ENCODE results near the gene EIF4G3.
"Not testable (repeated sequence)": the region's sequence is repeated elsewhere in the genome, so short reads cannot be mapped to it uniquely, and the experiment has no call there.

Gene EIF4G3

DNA sequence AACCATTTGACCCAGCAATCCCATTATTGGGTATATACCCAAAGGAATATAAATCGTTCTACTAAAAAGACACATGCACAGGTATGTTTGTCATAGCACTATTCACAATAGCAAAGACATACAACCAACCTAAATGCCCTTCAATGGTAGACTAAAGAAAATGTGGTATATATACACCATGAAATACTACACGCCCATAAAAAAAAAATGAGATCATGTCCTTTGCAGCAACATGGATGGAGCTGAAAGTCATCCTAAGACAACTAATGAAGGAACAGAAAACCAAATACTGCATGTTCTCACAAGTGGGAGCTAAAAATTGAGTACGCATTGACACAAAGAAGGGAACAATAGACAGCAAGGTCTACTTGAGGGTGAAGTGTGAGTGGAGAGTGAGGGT is 72.0 kb downstream of the EIF4G3 start:
- Histone ChIP-seq H3K27me3 (ENCODE audit: low read depth, low read length) (no peaks in the 10 kb centered on the region), H3K4me1 (ENCODE audit: control insufficient read depth in 1 of 2, insufficient read depth in 2 of 2, low read length in 2 of 2) (no peaks in the 10 kb centered on the region), H3K36me3 (ENCODE audit: control insufficient read depth in 1 of 2, insufficient read depth in 2 of 2, low read length in 2 of 2) (peaks cover 0 to 10% of the 10 kb centered on the region in 2 donors), H3K9me3 (ENCODE audit: control insufficient read depth in 1 of 2, low read length in 2 of 2) (no peaks in the 10 kb centered on the region), H3K4me3 (ENCODE audit: low read depth in 1 of 2, low read length in 2 of 2) (no peak overlapping the region), H3K27ac (ENCODE audit: low read length) (no peak overlapping the region)

DNA sequence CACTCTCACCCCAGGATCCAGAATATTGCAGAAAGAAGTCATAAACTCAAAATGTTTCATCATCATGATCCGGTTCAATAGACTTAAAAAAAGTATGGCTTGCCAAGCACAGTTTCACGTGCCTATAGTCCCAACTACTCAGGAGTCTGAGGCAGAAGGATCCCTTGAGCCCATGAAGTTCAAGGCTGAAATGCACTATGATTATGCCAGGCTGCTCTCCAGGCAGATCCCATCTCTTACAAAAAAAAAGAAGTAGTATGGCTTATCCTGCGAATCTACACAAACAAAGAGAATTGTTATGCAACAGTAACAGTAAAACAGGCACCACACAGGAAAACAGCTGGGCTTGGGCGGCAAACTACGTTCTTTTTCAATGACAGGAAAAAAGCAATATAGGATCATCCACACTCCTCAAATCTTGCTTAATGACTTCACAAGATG is 76.2 kb downstream of the EIF4G3 start:
- H3K4me1 ChIP-seq (ENCODE audit: control insufficient read depth in 1 of 2, insufficient read depth in 2 of 2, low read length in 2 of 2) = no peaks in the 10 kb centered on the region
- H3K36me3 ChIP-seq (ENCODE audit: control insufficient read depth in 1 of 2, insufficient read depth in 2 of 2, low read length in 2 of 2) = peaks cover 0 to 10% of the 10 kb centered on the region in 2 donors
- H3K4me3 ChIP-seq (ENCODE audit: low read depth in 1 of 2, low read length in 2 of 2) = no peak overlapping the region
- H3K27ac ChIP-seq (ENCODE audit: low read length) = no peak overlapping the region
- no peaks in the 10 kb centered on the region for H3K27me3 ChIP-seq (ENCODE audit: low read depth, low read length)
- H3K9me3 ChIP-seq (ENCODE audit: control insufficient read depth in 1 of 2, low read length in 2 of 2) = no peaks in the 10 kb centered on the region

DNA sequence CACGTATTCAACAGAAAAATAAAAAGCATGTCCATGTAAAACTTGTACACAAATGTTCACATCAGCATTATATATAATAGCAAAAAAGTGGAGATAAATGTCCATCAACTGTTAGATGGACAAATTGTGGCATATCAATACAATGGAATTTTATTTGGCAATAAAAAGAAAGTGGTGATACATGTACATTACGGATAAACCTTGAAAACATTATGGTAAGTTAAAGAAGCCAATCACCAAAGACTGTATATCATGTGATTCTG is 76.9 kb downstream of the EIF4G3 start:
- Histone ChIP-seq H3K36me3 (ENCODE audit: control insufficient read depth in 1 of 2, insufficient read depth in 2 of 2, low read length in 2 of 2) (peaks cover 0 to 10% of the 10 kb centered on the region in 2 donors), H3K27ac (ENCODE audit: low read length) (no peak overlapping the region)

DNA sequence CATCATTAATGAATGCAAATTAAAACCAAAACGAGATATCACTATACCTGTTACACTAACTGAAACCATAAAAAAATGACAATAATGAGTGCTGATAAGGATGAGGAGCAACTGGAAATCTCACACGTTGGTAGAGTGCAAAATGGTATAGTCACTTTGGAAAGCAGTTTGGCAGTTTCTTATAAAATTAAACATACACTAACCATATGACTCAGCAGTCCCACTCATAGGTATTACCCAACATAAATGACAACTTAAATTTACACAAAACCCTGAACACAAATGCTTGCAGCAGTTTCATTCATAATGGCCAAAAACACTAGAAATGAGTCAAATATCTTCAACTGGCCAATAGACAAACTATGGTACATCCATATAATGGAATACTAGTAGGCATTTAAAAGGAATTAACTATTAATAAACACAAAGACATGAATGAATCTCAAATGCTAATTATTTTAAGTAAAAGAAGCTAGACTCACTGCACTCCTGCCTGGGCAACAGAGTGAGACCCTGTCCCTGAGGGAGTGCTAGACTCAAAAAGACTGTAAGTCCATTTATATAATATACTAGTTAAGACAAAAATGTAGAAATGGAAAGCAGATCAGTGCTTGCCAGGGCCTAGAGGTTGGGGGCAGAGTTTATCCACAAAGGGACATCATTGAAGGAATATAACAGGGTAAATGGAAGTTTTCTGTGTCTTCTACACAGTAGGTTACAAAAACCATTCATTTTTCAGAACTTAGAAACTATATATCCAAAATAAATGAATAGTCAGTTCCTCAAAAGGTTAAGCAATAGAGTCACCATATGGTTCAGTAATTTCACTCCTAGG is 77.4 kb downstream of the EIF4G3 start:
- no peaks in the 10 kb centered on the region for H3K9me3 ChIP-seq (ENCODE audit: control insufficient read depth in 1 of 2, low read length in 2 of 2)
- H3K4me3 ChIP-seq (ENCODE audit: low read depth in 1 of 2, low read length in 2 of 2) = no peak overlapping the region
- H3K27ac ChIP-seq (ENCODE audit: low read length) = no peak overlapping the region

More for the DNA sequence above, 76.9 kb downstream of the EIF4G3 start:
- Histone ChIP-seq H3K27me3 (ENCODE audit: low read depth, low read length) (no peaks in the 10 kb centered on the region), H3K4me1 (ENCODE audit: control insufficient read depth in 1 of 2, insufficient read depth in 2 of 2, low read length in 2 of 2) (no peaks in the 10 kb centered on the region), H3K9me3 (ENCODE audit: control insufficient read depth in 1 of 2, low read length in 2 of 2) (no peaks in the 10 kb centered on the region), H3K4me3 (ENCODE audit: low read depth in 1 of 2, low read length in 2 of 2) (no peak overlapping the region)

DNA sequence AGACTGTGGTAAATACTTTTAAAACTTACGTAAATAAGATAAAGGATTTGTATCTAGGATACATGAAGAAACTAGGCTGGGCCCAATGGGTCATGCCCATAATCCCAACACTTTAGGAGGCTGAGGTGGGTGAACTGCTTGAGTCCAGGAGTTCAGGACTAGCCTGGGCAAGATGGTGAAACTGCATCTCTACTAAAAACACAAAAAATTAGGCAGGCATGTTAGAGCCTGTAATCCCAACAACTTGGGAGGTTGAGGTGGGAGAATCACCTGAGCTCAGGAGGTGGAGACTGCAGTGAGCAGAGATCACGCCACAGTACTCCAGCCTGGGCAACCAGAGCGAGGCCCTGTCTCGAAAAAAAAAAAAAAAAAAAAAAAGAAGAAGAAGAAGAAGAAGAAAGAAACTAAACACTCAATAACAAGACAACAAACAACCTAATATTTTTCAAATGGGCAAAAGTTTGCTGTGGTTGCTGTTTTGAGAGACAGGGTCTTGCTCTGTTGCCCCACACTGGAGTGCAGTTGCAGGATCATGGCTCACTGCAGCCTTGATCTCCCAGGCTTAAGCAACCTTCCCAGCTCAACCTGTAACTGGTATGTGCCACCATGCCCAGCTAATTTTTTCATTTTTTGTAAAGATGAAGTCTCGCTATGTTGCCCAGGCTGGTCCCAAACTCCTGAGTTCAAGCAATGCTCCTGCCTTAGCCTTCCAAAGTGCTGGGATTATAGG is 78.3 kb downstream of the EIF4G3 start:
- H3K27ac ChIP-seq (ENCODE audit: low read length) = no peak overlapping the region
- H3K9me3 ChIP-seq (ENCODE audit: control insufficient read depth in 1 of 2, low read length in 2 of 2) = no peaks in the 10 kb centered on the region
- H3K36me3 ChIP-seq (ENCODE audit: control insufficient read depth in 1 of 2, insufficient read depth in 2 of 2, low read length in 2 of 2) = no peaks in the 10 kb centered on the region
- no peaks in the 10 kb centered on the region for H3K4me1 ChIP-seq (ENCODE audit: control insufficient read depth in 1 of 2, insufficient read depth in 2 of 2, low read length in 2 of 2)
- no peaks in the 10 kb centered on the region for H3K27me3 ChIP-seq (ENCODE audit: low read depth, low read length)
- H3K4me3 ChIP-seq (ENCODE audit: low read depth in 1 of 2, low read length in 2 of 2) = no peak overlapping the region

More for the DNA sequence above, 77.4 kb downstream of the EIF4G3 start:
- no peaks in the 10 kb centered on the region for H3K4me1 ChIP-seq (ENCODE audit: control insufficient read depth in 1 of 2, insufficient read depth in 2 of 2, low read length in 2 of 2)
- H3K36me3 ChIP-seq (ENCODE audit: control insufficient read depth in 1 of 2, insufficient read depth in 2 of 2, low read length in 2 of 2) = peaks cover 0 to 6% of the 10 kb centered on the region in 2 donors
- no peaks in the 10 kb centered on the region for H3K27me3 ChIP-seq (ENCODE audit: low read depth, low read length)

DNA sequence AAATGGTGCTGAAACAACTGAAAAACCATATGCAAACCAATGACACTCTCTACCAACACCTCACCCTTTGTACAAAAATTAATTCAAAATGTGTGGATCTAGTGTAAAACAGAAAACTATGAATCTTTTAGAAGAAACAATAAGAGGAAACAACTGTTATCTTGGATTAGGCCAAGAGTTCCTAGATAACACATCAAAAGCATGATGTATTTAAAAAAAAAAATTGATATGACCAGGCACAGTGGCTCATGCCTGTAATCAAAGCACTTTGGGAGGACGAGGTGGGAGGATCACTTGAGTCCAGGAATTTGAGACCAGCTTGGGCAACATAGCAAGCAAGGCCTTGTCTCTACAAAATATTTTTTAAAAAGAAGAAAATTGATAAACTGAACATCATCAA is 79.0 kb downstream of the EIF4G3 start:
- H3K27ac ChIP-seq (ENCODE audit: low read length) = no peak overlapping the region
- H3K27me3 ChIP-seq (ENCODE audit: low read depth, low read length) = no peaks in the 10 kb centered on the region
- H3K9me3 ChIP-seq (ENCODE audit: control insufficient read depth in 1 of 2, low read length in 2 of 2) = no peaks in the 10 kb centered on the region
- no peaks in the 10 kb centered on the region for H3K36me3 ChIP-seq (ENCODE audit: control insufficient read depth in 1 of 2, insufficient read depth in 2 of 2, low read length in 2 of 2)
- no peaks in the 10 kb centered on the region for H3K4me1 ChIP-seq (ENCODE audit: control insufficient read depth in 1 of 2, insufficient read depth in 2 of 2, low read length in 2 of 2)
- H3K4me3 ChIP-seq (ENCODE audit: low read depth in 1 of 2, low read length in 2 of 2) = no peak overlapping the region

DNA sequence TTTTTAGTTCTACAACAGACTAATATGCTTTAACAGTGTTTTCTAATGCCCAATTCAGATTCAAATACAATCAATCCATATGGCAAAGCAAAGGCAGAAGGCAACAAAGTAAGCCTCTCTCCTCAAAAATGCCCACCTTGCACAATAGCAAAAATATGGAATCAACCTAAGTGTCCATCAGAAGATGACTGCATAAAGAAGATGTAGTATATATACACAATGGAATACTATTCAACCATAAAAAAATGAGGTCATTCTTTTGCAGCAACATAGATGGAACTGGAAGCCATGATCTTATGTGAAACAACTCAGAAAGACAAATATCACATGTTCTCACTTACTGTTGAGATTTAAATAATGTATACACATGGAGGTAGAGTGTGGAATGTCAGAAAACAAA is 80.7 kb downstream of the EIF4G3 start:
- no peak overlapping the region for H3K27ac ChIP-seq (ENCODE audit: low read length)
- no peak overlapping the region for H3K4me3 ChIP-seq (ENCODE audit: low read depth in 1 of 2, low read length in 2 of 2)
- H3K4me1 ChIP-seq (ENCODE audit: control insufficient read depth in 1 of 2, insufficient read depth in 2 of 2, low read length in 2 of 2) = no peaks in the 10 kb centered on the region
- no peaks in the 10 kb centered on the region for H3K9me3 ChIP-seq (ENCODE audit: control insufficient read depth in 1 of 2, low read length in 2 of 2)
- H3K27me3 ChIP-seq (ENCODE audit: low read depth, low read length) = no peaks in the 10 kb centered on the region
- H3K36me3 ChIP-seq (ENCODE audit: control insufficient read depth in 1 of 2, insufficient read depth in 2 of 2, low read length in 2 of 2) = no peaks in the 10 kb centered on the region

DNA sequence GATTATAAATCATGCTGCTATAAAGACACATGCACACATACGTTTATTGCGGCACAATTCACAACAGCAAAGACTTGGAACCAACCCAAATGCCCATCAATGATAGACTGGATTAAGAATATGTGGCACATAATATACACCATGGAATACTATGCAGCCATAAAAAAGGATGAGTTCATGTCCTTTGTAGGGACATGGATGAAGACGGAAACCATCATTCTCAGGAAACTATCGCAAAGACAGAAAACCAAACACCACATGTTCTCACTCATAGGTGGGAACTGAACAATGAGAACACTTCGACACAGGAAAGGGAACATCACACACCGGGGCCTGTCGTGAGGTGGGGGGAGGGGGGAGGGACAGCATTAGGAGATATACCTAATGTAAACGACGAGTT is 82.4 kb downstream of the EIF4G3 start:
- not testable (repeated sequence) for H3K36me3 ChIP-seq (ENCODE audit: control insufficient read depth in 1 of 2, insufficient read depth in 2 of 2, low read length in 2 of 2); H3K9me3 ChIP-seq (ENCODE audit: control insufficient read depth in 1 of 2, low read length in 2 of 2); H3K27ac ChIP-seq (ENCODE audit: low read length); H3K4me3 ChIP-seq (ENCODE audit: low read depth in 1 of 2, low read length in 2 of 2); H3K27me3 ChIP-seq (ENCODE audit: low read depth, low read length); H3K4me1 ChIP-seq (ENCODE audit: control insufficient read depth in 1 of 2, insufficient read depth in 2 of 2, low read length in 2 of 2)

DNA sequence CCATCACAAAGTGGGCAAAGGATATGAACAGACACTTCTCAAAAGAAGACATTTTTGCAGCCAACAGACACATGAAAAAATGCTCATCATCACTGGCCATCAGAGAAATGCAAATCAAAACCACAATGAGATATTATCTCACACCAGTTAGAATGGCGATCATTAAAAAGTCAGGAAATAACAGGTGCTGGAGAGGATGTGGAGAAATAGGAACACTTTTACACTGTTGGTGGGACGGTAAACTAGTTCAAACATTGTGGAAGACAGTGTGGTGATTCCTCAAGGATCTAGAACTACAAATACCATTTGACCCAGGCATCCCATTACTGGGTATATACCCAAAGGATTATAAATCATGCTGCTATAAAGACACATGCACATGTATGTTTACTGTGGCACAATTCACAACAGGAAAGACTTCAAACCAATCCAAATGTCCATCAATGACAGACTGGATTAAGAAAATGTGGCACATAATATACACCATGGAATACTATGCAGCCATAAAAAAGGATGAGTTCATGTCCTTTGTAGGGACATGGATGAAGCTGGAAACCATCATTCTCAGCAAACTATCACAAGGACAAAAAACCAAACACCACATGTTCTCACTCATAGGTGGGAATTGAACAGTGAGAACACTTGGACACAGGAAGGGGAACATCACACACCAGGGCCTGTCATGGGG is 83.3 kb downstream of the EIF4G3 start:
- H3K27ac ChIP-seq (ENCODE audit: low read length); H3K4me1 ChIP-seq (ENCODE audit: control insufficient read depth in 1 of 2, insufficient read depth in 2 of 2, low read length in 2 of 2); H3K36me3 ChIP-seq (ENCODE audit: control insufficient read depth in 1 of 2, insufficient read depth in 2 of 2, low read length in 2 of 2); H3K9me3 ChIP-seq (ENCODE audit: control insufficient read depth in 1 of 2, low read length in 2 of 2); H3K27me3 ChIP-seq (ENCODE audit: low read depth, low read length); H3K4me3 ChIP-seq (ENCODE audit: low read depth in 1 of 2, low read length in 2 of 2): not testable (repeated sequence)

DNA sequence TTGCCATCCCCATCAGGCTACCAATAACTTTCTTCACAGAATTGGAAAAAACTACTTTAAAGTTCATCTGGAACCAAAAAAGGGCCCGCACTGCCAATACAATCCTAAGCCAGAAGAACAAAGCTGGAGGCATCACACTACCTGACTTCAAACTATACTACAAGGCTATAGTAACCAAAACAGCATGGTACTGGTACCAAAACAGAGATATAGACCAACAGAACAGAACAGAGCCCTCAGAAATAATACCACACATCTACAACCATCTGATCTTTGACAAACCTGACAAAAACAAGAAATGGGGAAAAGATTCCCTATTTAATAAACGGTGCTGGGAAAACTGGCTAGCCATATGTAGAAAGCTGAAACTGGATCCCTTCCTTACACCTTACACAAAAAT is 84.2 kb downstream of the EIF4G3 start:
- not testable (repeated sequence) for H3K27ac ChIP-seq (ENCODE audit: low read length); H3K36me3 ChIP-seq (ENCODE audit: control insufficient read depth in 1 of 2, insufficient read depth in 2 of 2, low read length in 2 of 2); H3K27me3 ChIP-seq (ENCODE audit: low read depth, low read length); H3K4me3 ChIP-seq (ENCODE audit: low read depth in 1 of 2, low read length in 2 of 2); H3K9me3 ChIP-seq (ENCODE audit: control insufficient read depth in 1 of 2, low read length in 2 of 2); H3K4me1 ChIP-seq (ENCODE audit: control insufficient read depth in 1 of 2, insufficient read depth in 2 of 2, low read length in 2 of 2)

DNA sequence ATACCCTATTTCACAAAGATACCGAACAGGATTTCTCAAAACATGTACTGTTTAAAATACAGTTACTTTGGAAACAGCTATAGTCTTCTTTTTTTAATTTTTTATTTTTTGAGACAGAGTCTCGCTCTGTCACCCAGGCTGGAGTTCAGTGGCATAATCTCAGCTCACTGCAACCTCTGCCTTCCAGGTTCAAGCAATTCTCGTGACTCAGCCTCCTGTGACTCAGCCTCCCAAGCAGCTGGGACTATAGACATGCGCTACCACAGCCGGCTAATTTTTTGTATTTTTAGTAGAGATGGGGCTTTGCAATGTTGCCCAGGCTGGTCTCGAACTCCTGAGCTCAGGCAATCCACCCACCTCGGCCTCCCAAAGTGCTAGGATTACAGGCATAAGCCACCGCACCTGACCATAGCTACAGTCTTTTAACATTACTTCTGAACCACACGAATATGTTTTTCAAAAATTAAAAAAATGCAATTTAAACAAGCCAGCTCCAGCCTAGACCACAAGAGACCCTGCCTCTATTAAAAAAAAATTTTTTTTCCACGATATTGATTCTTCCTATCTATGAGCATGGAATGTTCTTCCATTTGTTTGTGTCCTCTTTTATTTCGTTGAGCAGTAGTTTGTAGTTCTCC is 85.5 kb downstream of the EIF4G3 start:
- not testable (repeated sequence) for H3K9me3 ChIP-seq (ENCODE audit: control insufficient read depth in 1 of 2, low read length in 2 of 2); H3K4me1 ChIP-seq (ENCODE audit: control insufficient read depth in 1 of 2, insufficient read depth in 2 of 2, low read length in 2 of 2); H3K36me3 ChIP-seq (ENCODE audit: control insufficient read depth in 1 of 2, insufficient read depth in 2 of 2, low read length in 2 of 2); H3K4me3 ChIP-seq (ENCODE audit: low read depth in 1 of 2, low read length in 2 of 2); H3K27ac ChIP-seq (ENCODE audit: low read length); H3K27me3 ChIP-seq (ENCODE audit: low read depth, low read length)

Data from muscle layer of duodenum (tissue), 2 donors.